ENCODE results near the gene KAT2A.

The KAT2A gene

GRCh38 chr17:42135151-42135550, 14.0 kb upstream of the KAT2A start:
- no peak for DNase-seq

DNA sequence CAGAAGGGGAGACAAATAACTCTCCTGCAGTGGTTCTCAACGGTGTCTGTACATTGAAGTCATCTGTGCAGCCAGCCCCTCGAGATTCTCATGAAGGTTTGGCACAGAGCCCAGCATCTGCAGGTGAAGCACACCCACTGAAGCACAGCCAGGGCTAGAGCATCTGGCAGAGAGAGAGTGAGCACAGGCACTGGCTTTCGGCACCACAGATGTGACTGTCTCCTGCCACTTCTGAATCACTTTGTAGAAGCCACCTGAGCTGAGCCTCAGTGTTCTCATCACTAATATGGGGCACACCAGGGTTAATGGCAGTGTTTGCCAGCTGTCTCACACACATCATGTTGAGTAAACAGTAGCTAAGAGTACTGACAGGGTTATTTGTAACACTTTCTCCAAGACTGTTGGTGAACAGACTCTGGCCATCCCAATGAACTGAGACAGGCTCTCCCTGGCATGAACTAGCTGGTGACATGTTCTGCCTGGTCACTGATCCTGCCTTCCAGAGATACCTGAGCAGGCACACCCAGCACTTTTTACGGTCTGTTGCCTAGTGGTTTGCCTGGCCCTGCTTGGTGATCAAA, 12.4 kb upstream of the KAT2A start:
- DNase-seq, result peak; percentile 37

GRCh38 chr17:42132941-42133340, 11.8 kb upstream of the KAT2A start:
- no peak for DNase-seq

DNA sequence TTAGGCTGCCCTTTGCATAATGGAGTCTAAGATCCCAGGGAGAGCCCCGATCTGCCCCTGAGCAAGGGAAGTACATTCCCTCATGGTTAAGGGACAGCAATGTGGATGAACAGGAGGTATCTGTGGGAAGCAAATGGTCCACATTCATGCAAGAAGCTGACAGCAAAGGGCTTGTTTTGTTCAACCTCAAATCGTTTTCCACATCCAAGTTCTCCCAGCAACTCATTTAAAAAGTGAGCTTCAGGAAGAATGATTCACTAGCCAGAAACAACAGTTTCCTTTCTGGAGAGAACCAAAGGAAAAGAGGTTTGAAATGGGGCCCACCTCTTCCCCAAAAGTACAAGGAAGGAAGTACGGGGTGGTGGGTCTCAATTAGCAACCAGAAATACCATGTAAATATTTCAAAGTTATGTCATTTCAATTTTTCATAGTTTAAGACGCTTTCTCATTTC, 10.8 kb upstream of the KAT2A start:
- DNase-seq, result no peak

- DNase-seq, result no peak
Measured at GRCh38 chr17:42131232-42131631, 10.1 kb upstream of the KAT2A start.

DNA sequence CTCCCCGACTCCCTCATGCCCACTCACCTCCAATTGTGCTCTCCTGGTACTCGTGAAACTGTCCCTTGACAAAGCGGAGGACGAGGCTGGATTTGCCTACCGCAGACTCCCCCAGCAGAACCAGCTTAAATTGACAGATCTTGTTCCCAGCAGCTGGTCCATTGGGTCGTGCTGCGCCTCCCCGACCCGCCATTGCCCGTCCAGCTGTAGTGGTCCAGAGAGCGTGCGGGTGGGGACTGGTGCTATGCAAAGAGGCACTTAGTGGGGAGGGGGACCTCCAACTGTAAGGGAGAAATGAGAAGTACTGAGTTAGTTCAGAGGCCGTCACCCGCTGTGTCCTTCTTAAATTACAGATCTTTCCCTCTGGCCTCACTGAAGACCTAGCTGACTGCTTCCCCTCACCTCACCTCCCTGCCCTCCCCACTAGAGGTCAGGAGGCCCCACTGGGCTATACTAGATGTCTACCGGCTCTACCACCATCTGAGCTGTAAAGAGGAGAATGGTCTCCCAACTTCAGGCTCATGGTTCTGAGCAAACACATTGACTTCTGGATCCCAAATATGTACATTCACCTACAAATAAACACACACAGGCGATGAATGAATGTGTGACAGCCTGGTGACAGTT, 9.3 kb upstream of the KAT2A start:
- DNase-seq, result no peak

DNA sequence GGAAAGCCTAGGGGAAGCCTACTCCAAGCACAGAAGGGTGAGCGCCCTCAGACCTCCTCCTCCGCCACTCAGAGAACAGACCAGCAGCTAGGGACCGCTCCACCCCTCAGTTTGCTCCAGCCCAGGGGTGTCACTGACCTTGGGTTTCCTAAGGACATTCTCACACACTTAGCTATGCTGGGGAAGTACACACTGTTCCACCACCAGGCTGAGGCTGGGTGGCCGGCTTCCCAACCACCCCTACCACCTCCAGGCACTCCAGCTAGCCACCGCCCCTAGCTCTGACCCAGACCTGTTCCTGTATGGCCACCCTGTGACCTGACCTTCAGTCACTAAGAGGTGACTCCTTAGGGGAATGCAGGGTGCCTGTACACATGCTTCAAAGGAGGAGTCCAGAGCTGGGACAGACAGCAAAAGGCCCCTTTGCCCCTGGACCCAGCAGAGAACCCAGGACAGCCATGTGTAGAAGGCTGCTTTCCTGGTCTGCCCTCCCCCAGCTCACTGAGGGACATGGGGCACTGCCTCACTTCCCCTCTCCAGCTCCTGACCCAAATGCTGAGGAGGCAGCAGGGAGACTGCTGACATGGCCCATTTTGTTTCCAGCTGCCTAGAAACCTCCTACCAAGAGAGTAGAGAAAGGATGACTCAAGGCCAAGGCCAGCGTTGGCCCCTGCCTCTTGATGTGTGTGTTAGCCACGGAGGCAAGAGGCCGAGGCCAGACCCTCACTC, 8.1 kb upstream of the KAT2A start:
- DNase-seq, result no peak

- no peak for DNase-seq
Measured at GRCh38 chr17:42127414-42127813, 6.2 kb upstream of the KAT2A start.

DNA sequence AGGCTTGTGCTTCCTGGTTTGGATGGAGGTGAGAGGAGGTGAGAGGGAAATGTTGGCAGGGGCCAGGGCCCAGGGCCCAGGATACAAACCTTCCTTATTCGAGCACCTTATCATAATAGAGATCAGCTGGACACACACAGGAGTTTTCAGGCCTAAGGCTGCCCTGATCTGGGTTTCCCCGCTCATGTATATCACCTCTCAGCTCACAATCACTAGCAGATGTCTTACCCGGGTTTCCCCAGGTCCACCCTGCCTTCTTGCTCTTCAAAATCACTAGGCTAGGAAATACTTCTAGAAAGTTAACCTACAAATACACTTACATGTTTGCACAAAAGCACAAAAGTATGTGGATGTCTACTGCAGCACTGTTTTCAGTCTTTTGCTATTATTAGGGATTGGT, 5.7 kb upstream of the KAT2A start:
- DNase-seq, result no peak

- DNase-seq, result no peak
Measured at GRCh38 chr17:42125565-42125964, 4.4 kb upstream of the KAT2A start.

- DNase-seq, result no peak
Measured at GRCh38 chr17:42124256-42124655, 3.1 kb upstream of the KAT2A start.

GRCh38 chr17:42122371-42123303, 1.5 kb upstream of the KAT2A start, which contains the start of gene HSPB9:
HSPB9 (plus strand) TSS chr17:42122804; CDS start chr17:42122851, 47 bp downstream.
- no peak for DNase-seq

DNA sequence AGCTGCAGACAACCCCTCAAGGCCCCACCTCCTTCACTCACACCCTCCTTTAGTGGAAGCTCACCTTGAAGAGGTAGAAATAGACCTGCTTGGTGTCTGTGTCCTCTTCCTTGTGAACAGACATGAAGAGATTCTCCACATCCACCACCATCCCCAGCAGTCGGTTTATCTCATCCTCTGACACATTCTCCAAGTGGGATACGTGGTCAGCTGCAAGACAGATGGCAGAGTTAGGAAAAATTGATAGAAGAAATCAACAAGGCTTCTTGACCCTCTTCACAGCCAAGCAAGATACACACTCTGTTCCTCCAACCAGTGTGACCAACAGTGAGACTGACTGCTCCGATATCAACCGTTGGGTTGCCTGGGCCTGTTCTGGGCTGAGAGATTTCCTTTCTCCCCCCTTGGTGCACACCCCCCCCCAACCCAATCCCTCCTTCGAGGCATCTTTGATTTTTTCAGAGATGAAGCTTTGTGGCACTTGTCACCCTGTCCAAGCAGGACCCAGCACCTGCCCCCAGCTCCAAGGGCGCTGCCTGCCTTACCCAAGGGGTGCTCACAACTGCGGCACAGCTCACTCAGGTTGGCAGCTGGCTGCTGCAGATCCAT, 902 bp downstream of the KAT2A start:
- no peak for DNase-seq

- DNase-seq, result no peak
Measured at GRCh38 chr17:42119301-42119700, 1.9 kb downstream of the KAT2A start.

GRCh38 chr17:42118545-42118944, 2.6 kb downstream of the KAT2A start:
- no peak for DNase-seq

DNA sequence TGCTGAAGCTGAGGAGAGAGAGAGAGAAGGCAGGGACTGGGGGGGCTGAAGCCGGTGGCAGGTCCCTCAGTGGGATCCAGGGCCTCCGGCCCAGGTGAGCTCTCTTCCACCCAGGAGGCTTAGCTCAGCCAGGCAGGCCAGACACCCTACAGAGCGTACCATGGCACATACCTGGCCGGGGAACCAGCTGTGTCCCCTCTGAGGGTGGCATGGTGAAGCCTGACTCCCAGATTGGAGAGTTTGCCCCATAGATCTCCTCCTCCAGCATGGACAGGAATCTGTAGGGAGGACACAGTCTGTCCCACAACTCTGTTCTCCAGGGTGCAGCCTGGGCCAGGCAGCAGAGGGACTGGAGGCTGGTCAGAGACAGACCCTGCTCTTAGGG, 3.0 kb downstream of the KAT2A start:
- DNase-seq, result no peak

DNA sequence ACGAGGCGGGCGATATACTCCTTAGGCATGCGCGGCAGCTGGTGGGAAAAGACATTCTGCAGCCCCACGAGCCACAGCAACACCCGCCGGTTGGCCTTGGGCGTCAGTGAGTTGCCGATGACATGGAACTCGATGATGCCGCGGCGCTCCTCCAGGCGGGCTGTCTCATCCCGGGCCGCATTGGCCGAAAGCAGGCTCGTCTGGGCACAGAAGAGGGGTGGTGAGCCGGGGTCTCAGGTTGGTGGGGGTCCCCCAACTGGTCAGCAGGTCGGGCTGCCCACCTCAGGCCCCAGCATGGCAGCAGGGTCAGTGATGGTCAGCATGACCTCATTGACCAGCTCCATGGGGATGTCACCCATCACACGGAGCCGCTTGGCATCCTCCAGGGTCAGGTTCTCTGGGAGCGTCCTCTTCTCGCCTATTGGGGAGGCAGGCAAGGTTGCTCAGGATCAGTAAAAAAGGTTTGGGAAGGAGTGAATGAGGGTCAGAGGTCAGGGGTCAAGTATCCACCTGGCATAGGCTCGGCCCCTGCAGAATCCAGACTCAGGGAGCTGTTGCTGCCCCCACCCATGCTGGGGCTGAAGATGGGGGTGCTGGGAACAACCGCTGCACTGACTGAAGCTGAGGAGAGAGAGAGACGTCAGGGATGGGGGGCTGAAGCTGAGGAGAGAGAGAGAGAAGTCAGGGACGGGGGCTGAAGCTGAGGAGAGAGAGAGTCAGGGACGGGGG, 3.6 kb downstream of the KAT2A start:
- DNase-seq, result no peak

DNA sequence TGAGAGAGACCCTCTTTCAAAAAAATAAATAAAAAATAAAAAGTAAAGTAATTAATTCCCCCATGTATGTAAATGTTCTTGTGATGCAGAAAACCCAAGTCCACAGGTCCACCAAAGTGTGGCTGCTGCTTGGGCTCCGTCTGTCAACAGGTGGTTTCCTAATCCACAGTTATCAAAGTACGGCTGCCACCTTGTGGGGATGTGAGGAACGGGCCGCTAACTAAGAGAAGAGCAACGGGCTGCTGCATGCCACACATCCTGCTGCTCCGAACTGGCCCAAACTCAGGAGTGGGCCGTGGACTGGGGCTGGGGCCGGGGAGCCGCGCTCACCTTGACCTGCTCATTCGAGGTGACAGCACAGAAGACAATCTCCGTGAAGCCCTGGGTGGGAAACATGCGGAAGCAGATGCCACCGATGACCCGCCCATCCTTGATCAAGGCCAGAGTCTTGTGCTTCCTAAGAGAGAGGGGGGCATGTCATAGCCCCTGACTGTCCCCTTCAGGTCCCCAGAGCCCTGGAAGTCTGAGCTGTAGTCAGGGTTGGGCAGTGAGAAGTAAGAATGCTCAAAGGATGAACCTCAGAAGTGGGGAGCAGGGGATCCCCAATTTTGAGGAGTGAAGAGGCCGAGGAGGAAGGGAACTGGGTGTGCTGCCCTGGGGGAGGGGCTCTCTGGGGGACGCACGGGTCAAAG, 4.3 kb downstream of the KAT2A start:
- peak; percentile 77 for DNase-seq

DNA sequence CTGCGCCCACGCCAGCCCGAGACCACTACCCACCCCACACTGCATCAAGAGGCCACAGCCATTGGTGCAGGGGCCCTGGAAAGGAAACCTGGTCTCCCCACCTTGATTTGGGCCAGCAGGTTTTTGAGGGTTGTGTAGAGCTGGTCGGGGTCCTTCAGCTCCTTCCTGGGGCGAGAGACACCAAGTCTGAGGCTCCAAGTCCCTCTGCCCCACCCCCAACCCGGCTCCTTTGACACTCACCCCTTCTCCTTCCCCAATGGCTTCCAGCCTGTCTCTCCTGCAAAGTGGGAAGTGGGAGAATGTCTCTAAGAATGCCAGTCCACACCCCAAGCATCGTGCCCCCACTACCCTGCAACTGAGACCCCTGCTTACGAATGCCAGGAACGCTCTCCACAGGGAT, 7.0 kb downstream of the KAT2A start:
- DNase-seq, result no peak

- DNase-seq, result no peak
Measured at GRCh38 chr17:42113293-42114069, 7.7 kb downstream of the KAT2A start.
